ENCODE measurements around the gene CLMN. TPM values are rescaled to one million over a fixed set of nuclear protein-coding genes. Genes with fewer than 3 reads are reported as not detected.

Gene CLMN
- total RNA-seq, 2 donors from 2014 or later, result 2.6 to 3.5 TPM

DNA sequence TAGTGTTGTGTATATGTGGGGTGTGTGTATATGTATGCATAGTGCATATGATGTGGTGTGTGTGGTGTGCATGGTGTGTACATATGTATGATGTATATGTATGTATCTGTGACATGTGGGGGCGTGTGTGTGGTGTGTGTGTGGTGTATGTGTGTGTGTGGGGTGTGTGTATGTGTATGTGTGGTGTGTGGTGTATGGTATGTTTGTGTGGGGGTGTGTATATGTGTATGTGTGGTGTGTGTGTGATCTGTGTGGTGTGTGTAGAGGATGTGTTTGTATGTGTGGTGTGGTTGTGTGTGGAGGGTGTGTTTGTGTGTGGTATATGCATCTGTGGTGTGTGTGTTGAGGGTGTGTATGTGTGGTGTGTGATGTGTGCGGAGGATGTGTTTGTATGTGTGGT, 61.6 kb downstream of the CLMN start:
- Mint-ChIP-seq H3K9me3 (no peaks in the 10 kb centered on the region), H3K36me3 (no peaks in the 10 kb centered on the region), H3K4me3 (no peak overlapping the region), H3K4me1 (ENCODE audit: low read depth in 2 of 2) (peaks cover 6 to 11% of the 10 kb centered on the region in 2 donors), H3K27ac (no peak overlapping the region), H3K27me3 (peaks cover 0 to 7% of the 10 kb centered on the region in 2 donors)
- no peak for DNase-seq (ENCODE audit: low spot score)
- no peak for ATAC-seq

DNA sequence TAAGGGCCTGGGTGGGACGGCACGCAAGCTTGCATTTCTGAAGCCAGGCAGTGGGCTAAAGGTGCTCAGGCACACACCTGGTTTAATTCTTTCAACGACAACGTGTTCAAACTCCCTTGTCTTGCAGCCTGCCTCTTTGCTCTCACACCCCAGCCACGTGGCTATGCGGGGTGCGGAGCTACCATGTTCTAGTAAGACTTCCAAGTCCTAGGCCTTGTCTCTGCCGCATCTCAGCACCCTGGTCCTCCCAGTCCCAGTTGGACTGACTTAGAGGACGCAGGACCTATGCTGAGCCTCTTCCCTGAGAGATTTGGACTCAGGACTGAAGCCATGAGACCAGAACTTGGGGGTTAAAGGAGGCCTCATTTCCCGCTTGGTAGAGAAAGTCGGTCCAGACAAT, 62.2 kb downstream of the CLMN start:
- Mint-ChIP-seq H3K27ac (no peak overlapping the region), H3K4me1 (ENCODE audit: low read depth in 2 of 2) (peaks cover 6 to 13% of the 10 kb centered on the region in 2 donors), H3K36me3 (no peaks in the 10 kb centered on the region), H3K27me3 (peaks cover 0 to 7% of the 10 kb centered on the region in 2 donors), H3K9me3 (no peaks in the 10 kb centered on the region), H3K4me3 (no peak overlapping the region)
- ATAC-seq (no peak), DNase-seq (ENCODE audit: low spot score) (peak; percentile 42)

DNA sequence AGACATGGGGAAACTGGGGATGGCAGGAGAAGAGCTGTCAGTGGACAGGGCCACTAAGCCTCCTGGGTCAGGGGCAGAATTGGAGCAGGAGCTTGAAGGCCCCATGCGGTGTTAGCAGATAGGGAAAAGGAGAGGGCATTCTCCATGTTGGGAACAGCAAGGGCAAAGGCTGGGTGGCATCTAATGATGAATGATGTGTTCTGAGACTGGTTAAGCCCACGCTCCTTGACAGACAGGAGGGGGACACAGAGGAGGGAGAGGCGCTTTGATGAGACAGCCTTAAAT, 63.0 kb downstream of the CLMN start:
- Mint-ChIP-seq H3K4me1 (ENCODE audit: low read depth in 2 of 2) (peaks cover 6 to 13% of the 10 kb centered on the region in 2 donors), H3K36me3 (no peaks in the 10 kb centered on the region), H3K9me3 (no peaks in the 10 kb centered on the region), H3K27me3 (peaks cover 0 to 7% of the 10 kb centered on the region in 2 donors), H3K27ac (peak overlapping the region in 1 of 2 donors; percentile 40), H3K4me3 (no peak overlapping the region)
- peak; percentile 48 for DNase-seq (ENCODE audit: low spot score)
- ATAC-seq, result no peak

DNA sequence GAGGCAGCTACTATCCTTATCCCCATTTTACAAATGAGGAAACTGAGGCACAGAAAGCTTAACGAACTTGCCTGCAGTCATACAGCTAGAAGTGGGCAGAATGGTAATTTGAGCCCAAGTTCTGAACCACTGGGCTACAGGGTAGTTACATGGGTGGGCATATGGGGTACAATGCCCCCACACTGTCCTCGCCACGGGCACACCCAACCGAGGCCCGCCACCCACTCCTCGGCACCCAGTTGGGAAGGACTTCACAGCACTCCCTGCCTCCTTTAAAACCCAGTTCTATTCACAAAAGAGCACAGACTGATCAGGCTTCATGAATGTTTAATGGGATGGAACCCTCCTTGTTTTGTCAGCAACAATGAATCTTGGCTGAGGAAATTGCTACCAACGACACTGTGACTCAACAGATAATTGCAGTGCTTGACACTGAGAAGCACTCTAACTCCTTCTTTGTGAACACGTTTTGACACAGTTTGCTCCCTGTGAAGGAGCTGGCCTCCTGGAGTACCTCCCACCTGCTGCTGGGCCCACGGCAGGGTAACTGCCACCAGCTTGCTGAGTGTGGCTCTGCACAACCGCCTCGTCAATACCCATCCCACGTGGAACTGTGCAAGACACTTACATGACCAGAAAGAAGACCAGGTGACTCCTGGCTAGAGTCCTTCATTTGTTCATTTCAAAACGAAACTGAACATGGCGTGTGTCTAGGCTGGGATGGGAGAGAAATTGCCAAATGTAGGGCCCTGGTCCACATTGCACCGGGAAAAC, 63.5 kb downstream of the CLMN start:
- H3K4me3 Mint-ChIP-seq, result no peak overlapping the region
- H3K4me1 Mint-ChIP-seq (ENCODE audit: low read depth in 2 of 2), result peaks cover 6 to 13% of the 10 kb centered on the region in 2 donors
- DNase-seq (ENCODE audit: low spot score) (peak; percentile 44), ATAC-seq (no peak)
- H3K27me3 Mint-ChIP-seq, result peaks cover 0 to 7% of the 10 kb centered on the region in 2 donors
- H3K36me3 Mint-ChIP-seq, result no peaks in the 10 kb centered on the region
- H3K9me3 Mint-ChIP-seq, result no peaks in the 10 kb centered on the region
- H3K27ac Mint-ChIP-seq, result peak overlapping the region in 1 of 2 donors; percentile 40

- Mint-ChIP-seq H3K4me3 (no peak overlapping the region), H3K4me1 (ENCODE audit: low read depth in 2 of 2) (peaks cover 2 to 8% of the 10 kb centered on the region in 2 donors), H3K27me3 (peaks cover 3 to 10% of the 10 kb centered on the region in 2 donors), H3K36me3 (no peaks in the 10 kb centered on the region), H3K9me3 (no peaks in the 10 kb centered on the region), H3K27ac (no peak overlapping the region)
- DNase-seq (ENCODE audit: low spot score) (peak; percentile 54), ATAC-seq (no peak)
These were observed 64.2 kb downstream of the CLMN start for GRCh38 chr14:95255487-95255886.

DNA sequence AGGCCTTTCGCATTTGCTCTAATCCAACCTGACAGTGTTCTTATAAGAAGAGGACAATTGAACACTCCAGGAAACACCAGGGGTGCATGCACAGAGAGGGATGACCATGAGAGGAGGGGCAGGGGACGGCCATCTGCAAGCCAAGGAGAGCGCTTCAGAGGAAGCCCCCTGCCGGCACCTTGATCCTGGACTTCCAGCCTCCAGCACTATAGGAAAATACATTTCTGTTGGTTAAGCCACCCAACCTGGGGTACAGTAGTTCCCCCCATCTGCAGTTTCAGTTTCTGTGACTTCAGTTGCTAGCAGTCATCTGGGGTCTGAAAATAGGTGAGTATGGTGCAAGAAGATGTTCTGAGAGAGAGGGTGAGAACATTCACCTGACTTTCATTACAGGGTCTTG, 64.7 kb downstream of the CLMN start:
- Mint-ChIP-seq H3K4me3 (no peak overlapping the region), H3K4me1 (ENCODE audit: low read depth in 2 of 2) (peaks cover 0 to 6% of the 10 kb centered on the region in 2 donors), H3K27ac (no peak overlapping the region), H3K9me3 (no peaks in the 10 kb centered on the region), H3K27me3 (peaks cover 8 to 14% of the 10 kb centered on the region in 2 donors), H3K36me3 (no peaks in the 10 kb centered on the region)
- DNase-seq (ENCODE audit: low spot score) (peak; percentile 10), ATAC-seq (no peak)

- Mint-ChIP-seq H3K36me3 (no peaks in the 10 kb centered on the region), H3K9me3 (no peaks in the 10 kb centered on the region), H3K4me1 (ENCODE audit: low read depth in 2 of 2) (peaks cover 0 to 6% of the 10 kb centered on the region in 2 donors), H3K4me3 (no peak overlapping the region), H3K27me3 (peaks cover 14 to 15% of the 10 kb centered on the region in 2 donors), H3K27ac (no peak overlapping the region)
- DNase-seq (ENCODE audit: low spot score), result peak; percentile 23
- ATAC-seq, result no peak
These were observed 65.4 kb downstream of the CLMN start for GRCh38 chr14:95254288-95254687.

DNA sequence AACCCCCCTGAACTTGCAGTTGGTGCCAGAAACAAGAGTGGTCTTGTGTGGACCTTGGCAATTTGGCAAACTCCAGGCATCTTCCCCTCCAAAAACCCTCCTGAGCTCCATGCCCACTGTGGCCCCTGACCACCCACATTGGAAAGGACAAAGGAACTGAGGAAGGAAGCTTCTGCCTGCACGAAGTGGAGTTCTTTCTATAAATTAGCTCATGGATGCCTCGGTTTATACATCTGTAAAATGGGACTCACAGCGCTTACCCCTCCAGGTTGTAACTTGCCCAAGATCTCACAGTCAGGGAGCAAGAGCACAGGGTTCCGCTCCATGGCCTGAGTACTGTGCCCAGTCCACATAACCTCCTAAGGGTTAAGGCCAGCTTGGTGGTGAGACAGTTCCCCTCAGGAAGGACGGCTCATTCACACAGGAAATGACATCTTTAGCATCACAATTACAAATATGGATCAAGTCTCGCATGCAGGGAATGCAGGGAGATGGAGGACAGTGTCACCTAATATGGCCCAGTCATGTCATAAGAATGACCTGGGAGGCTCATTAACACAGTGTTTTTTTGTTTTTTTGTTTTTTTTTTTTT, 66.6 kb downstream of the CLMN start:
- no peaks in the 10 kb centered on the region for H3K9me3 Mint-ChIP-seq
- H3K36me3 Mint-ChIP-seq, result no peaks in the 10 kb centered on the region
- no peak overlapping the region for H3K27ac Mint-ChIP-seq
- peaks cover 0 to 6% of the 10 kb centered on the region in 2 donors for H3K4me1 Mint-ChIP-seq (ENCODE audit: low read depth in 2 of 2)
- ATAC-seq (no peak), DNase-seq (ENCODE audit: low spot score) (no peak)
- H3K27me3 Mint-ChIP-seq, result peaks cover 14 to 21% of the 10 kb centered on the region in 2 donors
- H3K4me3 Mint-ChIP-seq, result no peak overlapping the region

- Mint-ChIP-seq H3K27me3 (peaks cover 17 to 28% of the 10 kb centered on the region in 2 donors), H3K36me3 (no peaks in the 10 kb centered on the region), H3K4me1 (ENCODE audit: low read depth in 2 of 2) (peaks cover 0 to 6% of the 10 kb centered on the region in 2 donors), H3K9me3 (no peaks in the 10 kb centered on the region), H3K4me3 (no peak overlapping the region), H3K27ac (no peak overlapping the region)
- ATAC-seq (no peak), DNase-seq (ENCODE audit: low spot score) (peak; percentile 32)
These were observed 67.5 kb downstream of the CLMN start for GRCh38 chr14:95252219-95252618.

DNA sequence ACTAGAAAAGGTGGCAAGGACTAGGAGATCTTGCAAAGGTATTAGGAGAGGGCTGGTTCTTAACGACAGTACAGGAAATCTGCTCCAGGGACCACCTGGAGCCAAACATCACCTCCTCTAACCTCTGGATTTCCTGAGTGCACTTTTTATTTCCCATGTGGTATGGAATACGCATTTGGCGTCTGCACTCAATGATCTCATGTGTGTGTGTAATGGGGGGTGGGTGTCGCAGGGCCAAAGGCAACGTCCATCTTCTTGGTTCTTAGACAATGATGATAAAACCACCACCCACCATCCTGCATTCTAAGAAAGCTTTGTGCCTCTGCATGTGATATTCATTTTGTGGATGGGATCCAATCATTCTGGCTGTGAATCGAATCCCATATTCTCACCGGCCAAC, 68.8 kb downstream of the CLMN start:
- no peak for ATAC-seq
- H3K36me3 Mint-ChIP-seq, result no peaks in the 10 kb centered on the region
- peaks cover 0 to 6% of the 10 kb centered on the region in 2 donors for H3K4me1 Mint-ChIP-seq (ENCODE audit: low read depth in 2 of 2)
- H3K4me3 Mint-ChIP-seq, result no peak overlapping the region
- H3K27ac Mint-ChIP-seq, result no peak overlapping the region
- H3K9me3 Mint-ChIP-seq, result no peaks in the 10 kb centered on the region
- peaks cover 17 to 31% of the 10 kb centered on the region in 2 donors for H3K27me3 Mint-ChIP-seq
- DNase-seq (ENCODE audit: low spot score), result peak; percentile 38

- no peak overlapping the region for H3K4me3 Mint-ChIP-seq
- peaks cover 0 to 4% of the 10 kb centered on the region in 2 donors for H3K4me1 Mint-ChIP-seq (ENCODE audit: low read depth in 2 of 2)
- H3K9me3 Mint-ChIP-seq, result no peaks in the 10 kb centered on the region
- peaks cover 17 to 38% of the 10 kb centered on the region in 2 donors for H3K27me3 Mint-ChIP-seq
- ATAC-seq, result no peak
- H3K27ac Mint-ChIP-seq, result no peak overlapping the region
- no peaks in the 10 kb centered on the region for H3K36me3 Mint-ChIP-seq
- no peak for DNase-seq (ENCODE audit: low spot score)
These were observed 69.5 kb downstream of the CLMN start for GRCh38 chr14:95250140-95250769.

DNA sequence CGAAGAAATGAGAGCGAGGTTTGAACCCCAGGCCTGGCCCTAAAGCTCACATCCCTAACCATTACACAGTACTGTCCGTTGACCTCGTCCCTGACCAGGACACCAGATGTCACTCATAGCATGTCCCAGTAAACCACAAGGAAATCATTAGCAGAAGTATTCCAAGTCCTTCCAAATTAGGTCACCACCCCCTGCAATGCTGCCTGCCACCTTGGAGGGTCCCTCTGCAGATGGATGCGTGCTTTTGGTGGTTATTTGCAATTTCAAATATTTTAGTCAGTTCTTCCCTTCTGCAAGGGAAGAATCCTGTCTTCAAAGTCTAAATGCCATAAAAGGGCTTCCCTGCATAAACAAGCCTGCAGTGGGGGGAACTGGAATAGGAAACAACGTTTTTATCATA, 71.3 kb downstream of the CLMN start:
- Mint-ChIP-seq H3K4me1 (ENCODE audit: low read depth in 2 of 2) (peaks cover 0 to 4% of the 10 kb centered on the region in 2 donors), H3K4me3 (no peak overlapping the region), H3K27ac (no peak overlapping the region), H3K9me3 (no peaks in the 10 kb centered on the region), H3K27me3 (peaks cover 18 to 47% of the 10 kb centered on the region in 2 donors), H3K36me3 (no peaks in the 10 kb centered on the region)
- ATAC-seq, result no peak
- peak; percentile 25 for DNase-seq (ENCODE audit: low spot score)

- H3K36me3 Mint-ChIP-seq, result no peaks in the 10 kb centered on the region
- no peak for ATAC-seq
- no peak overlapping the region for H3K4me3 Mint-ChIP-seq
- no peak for DNase-seq (ENCODE audit: low spot score)
- no peak overlapping the region for H3K27ac Mint-ChIP-seq
- no peaks in the 10 kb centered on the region for H3K9me3 Mint-ChIP-seq
- peaks cover 18 to 47% of the 10 kb centered on the region in 2 donors for H3K27me3 Mint-ChIP-seq
- H3K4me1 Mint-ChIP-seq (ENCODE audit: low read depth in 2 of 2), result no peaks in the 10 kb centered on the region
These were observed 72.8 kb downstream of the CLMN start for GRCh38 chr14:95246870-95247269.

DNA sequence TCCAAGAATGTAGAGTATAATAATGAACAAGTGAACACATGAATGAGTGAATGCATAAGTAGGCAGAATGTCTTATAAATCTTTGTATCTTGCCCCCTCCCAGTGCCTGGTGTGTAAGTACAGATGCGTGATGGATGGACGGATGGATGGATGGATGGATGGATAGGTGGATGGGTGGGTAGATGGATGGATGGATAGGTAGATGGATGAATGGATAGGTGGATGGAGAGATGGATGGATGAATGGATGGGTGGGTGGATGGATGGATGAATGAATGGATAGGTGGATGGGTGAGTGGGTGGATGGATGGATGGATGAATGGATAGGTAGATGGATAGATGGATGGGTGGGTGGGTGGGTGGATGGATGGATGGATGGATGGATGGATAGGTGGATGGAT, 74.4 kb downstream of the CLMN start:
- Mint-ChIP-seq H3K4me1 (ENCODE audit: low read depth in 2 of 2) (no peaks in the 10 kb centered on the region), H3K9me3 (no peaks in the 10 kb centered on the region), H3K4me3 (no peak overlapping the region), H3K36me3 (no peaks in the 10 kb centered on the region), H3K27ac (no peak overlapping the region), H3K27me3 (peaks cover 14 to 47% of the 10 kb centered on the region in 2 donors)
- DNase-seq (ENCODE audit: low spot score), result peak; percentile 12
- ATAC-seq, result no peak
